GM23248 (cell line): ENCODE data around the gene NACC1. TPM values are rescaled to one million over a fixed set of nuclear protein-coding genes. Genes with fewer than 3 reads are reported as not detected.

Experiments
- DNase-seq: peaks from one replicate; pipeline ENCODE4 v3.0.0-alpha.2; 2015
- H2AFZ ChIP-seq: fragments of 200-600 bp; sonication (generic); 2 replicates; pipeline ENCODE4 v1.6.1; 2016; ENCODE audit warnings: antibody characterized with exemption
- H3F3A ChIP-seq: fragments of 200-600 bp; sonication (generic); 2 replicates; pipeline ENCODE4 v1.6.1; 2016; ENCODE audit warnings: mild to moderate bottlenecking, antibody characterized with exemption, mixed run types; ENCODE audit not compliant: insufficient read depth
- H3K27ac ChIP-seq: fragments of 200-600 bp; sonication (generic); 2 replicates; pipeline ENCODE4 v1.5.1; 2016; ENCODE audit warnings: mild to moderate bottlenecking
- H3K27me3 ChIP-seq: fragments of 200-600 bp; sonication (generic); replicated peaks from 2 replicates; pipeline ENCODE4 v1.6.1; 2016; ENCODE audit warnings: mild to moderate bottlenecking; ENCODE audit not compliant: insufficient read depth
- H3K36me3 ChIP-seq: fragments of 200-600 bp; sonication (generic); 2 replicates; pipeline ENCODE4 v1.6.1; 2016; ENCODE audit warnings: low read depth, mild to moderate bottlenecking
- H3K4me1 ChIP-seq: fragments of 200-600 bp; sonication (generic); 2 replicates; pipeline ENCODE4 v1.6.1; 2016; ENCODE audit warnings: mild to moderate bottlenecking; ENCODE audit not compliant: insufficient read depth
- H3K4me2 ChIP-seq: fragments of 200-600 bp; sonication (generic); one replicate; pipeline ENCODE4 v1.6.1; 2016; ENCODE audit warnings: mild to moderate bottlenecking; ENCODE audit not compliant: unreplicated experiment
- H3K4me3 ChIP-seq: fragments of 200-600 bp; sonication (generic); 2 replicates; pipeline ENCODE4 v1.5.1; 2016; ENCODE audit warnings: mild to moderate bottlenecking
- H3K79me2 ChIP-seq: fragments of 200-600 bp; sonication (generic); 2 replicates; pipeline ENCODE4 v1.6.1; 2016; ENCODE audit warnings: mild to moderate bottlenecking; ENCODE audit not compliant: insufficient read depth
- H3K9ac ChIP-seq: fragments of 200-600 bp; sonication (generic); 2 replicates; pipeline ENCODE4 v1.6.1; 2016; ENCODE audit warnings: mild to moderate bottlenecking
- H3K9me2 ChIP-seq: fragments of 200-600 bp; sonication (generic); 2 replicates; pipeline ENCODE4 v1.6.1; 2016; ENCODE audit warnings: mixed run types, mild to moderate bottlenecking, moderate library complexity; ENCODE audit not compliant: insufficient read depth
- H3K9me3 ChIP-seq: fragments of 200-600 bp; sonication (generic); one replicate; pipeline ENCODE4 v1.6.1; 2017; ENCODE audit warnings: low read depth
- H4K20me1 ChIP-seq: fragments of 200-600 bp; sonication (generic); 2 replicates; pipeline ENCODE4 v1.6.0; 2016; ENCODE audit not compliant: insufficient read depth
- EZH2 ChIP-seq: fragments of 200-600 bp; sonication (generic); IDR thresholded peaks from 2 replicates; pipeline ENCODE4 v1.6.1; 2018; ENCODE audit warnings: antibody characterized with exemption, mild to moderate bottlenecking; ENCODE audit not compliant: insufficient read depth, poor library complexity, severe bottlenecking
- EZH2phosphoT487 ChIP-seq: fragments of 200-600 bp; sonication (generic); IDR thresholded peaks from 2 replicates; pipeline ENCODE4 v1.6.1; 2018; ENCODE audit warnings: antibody characterized with exemption, moderate library complexity, mild to moderate bottlenecking, low read depth; ENCODE audit not compliant: insufficient read depth
- WGBS, 2 experiments: methylation state at CpG; one replicate each; pipeline ENCODE4 v1.1.6; 2015 to 2017; ENCODE audit warnings: low lambda C conversion rate in 2 of 2, low coverage in 1 of 2; ENCODE audit errors: missing lambda C conversion rate in 2 of 2; 5-methylcytosine and 5-hydroxymethylcytosine counted together
- in situ Hi-C: fragments of 300-500 bp; cut with MboI; formaldehyde crosslinking; loops from 2 replicates; pipeline ENCODE4 v1.15.0; 2020
- polyA plus RNA-seq: library from polyadenylated mRNA; unstranded; fragments of >200 nt; fragmentation: Nextera tagmentation; extraction: Ambion mirVana; gene quantifications from 2 replicates; pipeline ENCODE4 v1.2.1, GENCODE V29; 2016
- total RNA-seq: library from RNA; depleted of rRNA; stranded (reverse); fragments of >200 nt; shearing (Covaris generic); gene quantifications from 2 replicates; pipeline ENCODE4 v1.2.3, GENCODE V29; 2014

Gene NACC1
- total and polyA plus RNA-seq, 2 experiments from 2014 or later = 1.4 to 104 TPM

DNA sequence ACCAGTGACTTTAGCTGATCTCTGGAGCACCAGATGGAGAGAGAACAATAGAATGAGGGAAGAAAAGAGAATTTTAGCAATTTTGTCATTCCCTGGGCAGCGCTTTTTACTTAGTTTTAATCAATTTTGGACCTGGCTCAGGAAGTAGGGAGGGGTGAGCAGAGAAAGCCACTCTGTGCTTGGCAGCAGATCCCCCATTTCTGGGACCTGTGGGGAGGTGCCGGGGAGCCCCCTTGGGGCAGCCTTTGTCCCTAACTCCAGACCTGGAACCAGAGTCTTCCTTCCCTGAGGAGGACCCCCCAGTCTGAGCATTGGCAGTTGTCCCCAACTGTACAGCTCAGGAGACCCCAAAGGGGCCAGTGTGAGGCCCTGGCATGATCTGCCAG, 25.9 kb upstream of the NACC1 start:
- in situ Hi-C loops = loop anchor here (10.0 kb wide), 1 partner anchor 107 kb away; no protein-coding TSS in a partner anchor
- Histone ChIP-seq H3K27me3 (no peaks in the 10 kb centered on the region), H3K9me2 (no peaks in the 10 kb centered on the region), H3F3A (peaks cover 26% of the 10 kb centered on the region), H3K9me3 (no peaks in the 10 kb centered on the region), H2AFZ (no peak overlapping the region), H3K4me2 (no peak overlapping the region), H4K20me1 (no peaks in the 10 kb centered on the region), H3K4me3 (no peak overlapping the region), H3K79me2 (peaks cover 26% of the 10 kb centered on the region), H3K4me1 (peaks cover 25% of the 10 kb centered on the region), H3K27ac (peak overlapping the region; percentile 78), H3K36me3 (peaks cover 3% of the 10 kb centered on the region; the same call in 1 of the 2 replicates), H3K9ac (peak overlapping the region; percentile 55; the same call in 1 of the 2 replicates)
- TF ChIP-seq EZH2 = no peak
- no peak for TF ChIP-seq EZH2phosphoT487
- 56 to 67% methylated on average over 2 of the region's 2 CpGs for WGBS, 2 experiments
- no peak for DNase-seq

GRCh38 chr19:13092606-13093235, 25.3 kb upstream of the NACC1 start:
- in situ Hi-C loops = loop anchor here (10.0 kb wide), 1 partner anchor 108 kb away; no protein-coding TSS in a partner anchor
- 53 to 54% methylated on average over 13 to 14 of the region's 14 CpGs for WGBS, 2 experiments
- Histone ChIP-seq H3K4me2 (no peak overlapping the region), H3K4me3 (no peak overlapping the region), H3K27ac (peak overlapping the region; percentile 78), H3K9me3 (no peaks in the 10 kb centered on the region), H3K4me1 (peaks cover 25% of the 10 kb centered on the region), H3K9me2 (no peaks in the 10 kb centered on the region), H3K79me2 (peaks cover 25% of the 10 kb centered on the region), H3K27me3 (no peaks in the 10 kb centered on the region), H3K9ac (no peak overlapping the region), H3K36me3 (peaks cover 3% of the 10 kb centered on the region; the same call in 1 of the 2 replicates), H3F3A (peaks cover 26% of the 10 kb centered on the region), H2AFZ (no peak overlapping the region), H4K20me1 (no peaks in the 10 kb centered on the region)
- DNase-seq = peak; percentile 47
- no peak for TF ChIP-seq EZH2phosphoT487
- TF ChIP-seq EZH2 = no peak

DNA sequence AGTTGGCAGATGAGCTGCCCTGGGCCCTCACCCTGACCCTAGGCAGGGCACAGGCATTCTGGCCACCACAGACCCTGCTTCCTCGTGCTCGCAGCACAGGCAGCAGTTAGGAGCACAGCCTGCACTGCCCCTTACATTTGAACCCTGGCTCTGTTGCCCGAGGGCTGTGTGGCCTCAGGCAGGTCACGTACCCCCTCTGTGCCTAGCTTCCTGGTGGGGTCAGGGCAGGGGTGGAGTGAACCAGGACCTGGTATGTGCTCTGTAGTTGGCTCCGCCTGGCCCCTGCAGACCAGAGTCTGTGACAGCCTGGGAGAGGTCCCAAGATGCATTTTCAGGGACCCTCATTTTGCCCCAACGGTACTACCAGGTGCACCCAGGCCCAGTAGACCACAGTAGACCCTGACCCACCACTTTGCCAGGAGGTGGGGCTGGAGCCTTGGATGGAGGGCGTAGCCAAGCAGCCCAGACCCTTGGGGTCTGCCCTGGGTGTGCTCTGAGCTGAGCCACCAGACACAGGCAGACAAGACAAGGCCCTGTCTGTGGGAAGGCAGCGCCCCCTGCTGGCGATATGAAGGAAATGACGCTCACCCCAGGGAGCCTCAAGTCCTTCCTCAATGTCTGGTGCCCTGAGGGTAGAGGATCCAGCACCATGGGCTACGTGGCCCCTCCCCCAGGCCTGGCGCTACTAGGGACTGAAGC, 24.5 kb upstream of the NACC1 start:
- H3K9me2 ChIP-seq = no peaks in the 10 kb centered on the region
- WGBS, 2 experiments = 28 to 30% methylated on average over 12 of the region's 12 CpGs
- H3F3A ChIP-seq = peaks cover 24% of the 10 kb centered on the region
- in situ Hi-C loops = loop anchor here (10.0 kb wide), 1 partner anchor 109 kb away; no protein-coding TSS in a partner anchor
- no peak overlapping the region for H3K4me2 ChIP-seq
- 0 out of 2 replicates have a peak overlapping the region, but pooled peaks have one; percentile 7 for H3K9ac ChIP-seq
- no peaks in the 10 kb centered on the region for H4K20me1 ChIP-seq
- H3K79me2 ChIP-seq = peaks cover 21% of the 10 kb centered on the region
- no peak overlapping the region for H2AFZ ChIP-seq
- no peaks in the 10 kb centered on the region for H3K27me3 ChIP-seq
- peaks cover 27% of the 10 kb centered on the region for H3K4me1 ChIP-seq
- peak overlapping the region; percentile 78 for H3K27ac ChIP-seq
- no peaks in the 10 kb centered on the region for H3K9me3 ChIP-seq
- H3K36me3 ChIP-seq = peaks cover 3% of the 10 kb centered on the region; the same call in 1 of the 2 replicates
- H3K4me3 ChIP-seq = no peak overlapping the region
- TF ChIP-seq EZH2phosphoT487 = no peak
- TF ChIP-seq EZH2 = no peak
- peak; percentile 83 for DNase-seq

- Histone ChIP-seq H3K27ac (peak overlapping the region; percentile 13), H3K9me2 (no peaks in the 10 kb centered on the region), H3K79me2 (peaks cover 21% of the 10 kb centered on the region), H3K9ac (no peak overlapping the region; the same call in 1 of the 2 replicates), H3K36me3 (peaks cover 3% of the 10 kb centered on the region; the same call in 1 of the 2 replicates), H4K20me1 (no peaks in the 10 kb centered on the region), H3K4me3 (no peak overlapping the region), H3K4me1 (peaks cover 27% of the 10 kb centered on the region), H3K27me3 (no peaks in the 10 kb centered on the region), H2AFZ (no peak overlapping the region), H3K9me3 (no peaks in the 10 kb centered on the region), H3F3A (peaks cover 22% of the 10 kb centered on the region), H3K4me2 (no peak overlapping the region)
- in situ Hi-C loops = loop anchor here (10.0 kb wide), 1 partner anchor 109 kb away; no protein-coding TSS in a partner anchor
- no peak for DNase-seq
- TF ChIP-seq EZH2 = no peak
- TF ChIP-seq EZH2phosphoT487 = no peak
- 35% methylated on average over 4 to 5 of the region's 5 CpGs for WGBS, 2 experiments
Measured at GRCh38 chr19:13094106-13094504, 24.0 kb upstream of the NACC1 start.
